Fibroblast of lung (primary cell): ENCODE data around the gene MAPKAPK3. TPM values are rescaled to one million over a fixed set of nuclear protein-coding genes. Genes with fewer than 3 reads are reported as not detected.

Source experiments
- DNase-seq, 2 donors: peaks; one replicate each; pipeline versions ENCODE4 v3.0.0 to v3.0.0-alpha.2; 2010; ENCODE audit warnings: low read depth in 2 of 2
- H2AFZ ChIP-seq: 2 replicates; pipeline ENCODE4 v1.5.1; 2012; ENCODE audit warnings: low read length, control low read depth, inconsistent platforms
- H3K27ac ChIP-seq: 2 replicates; pipeline ENCODE4 v1.5.1; 2011; ENCODE audit warnings: low read length, control low read depth; ENCODE audit not compliant: insufficient read depth
- H3K27me3 ChIP-seq: 2 replicates; pipeline ENCODE4 v1.5.1; 2011; ENCODE audit warnings: mild to moderate bottlenecking, low read length; ENCODE audit not compliant: control insufficient read depth, insufficient read depth
- H3K36me3 ChIP-seq: 2 replicates; pipeline ENCODE4 v1.5.1; 2011; ENCODE audit warnings: low read length; ENCODE audit not compliant: control insufficient read depth, insufficient read depth
- H3K4me1 ChIP-seq: 2 replicates; pipeline ENCODE4 v1.5.1; 2011; ENCODE audit warnings: low read length; ENCODE audit not compliant: control insufficient read depth, insufficient read depth; ENCODE audit errors: extremely low read depth
- H3K4me2 ChIP-seq: 2 replicates; pipeline ENCODE4 v1.5.1; 2011; ENCODE audit warnings: low read length, control low read depth; ENCODE audit not compliant: insufficient read depth; ENCODE audit errors: extremely low read depth
- H3K4me3 ChIP-seq, 4 experiments: fragments of 200-600 bp in 1 of 4; sonication (generic) in 1 of 4; replicated peaks in 1 of 4; 2 replicates each; pipeline ENCODE4 v1.5.1; 2011 to 2016; ENCODE audit warnings: low read length in 4 of 4, low read depth in 3 of 4, mild to moderate bottlenecking in 3 of 4, control low read depth in 2 of 4, inconsistent platforms in 1 of 4, mixed read lengths in 1 of 4; ENCODE audit not compliant: insufficient read depth in 1 of 4; ENCODE audit errors: control extremely low read depth in 1 of 4
- H3K79me2 ChIP-seq: 2 replicates; pipeline ENCODE4 v1.5.1; 2012; ENCODE audit warnings: mild to moderate bottlenecking, low read length, inconsistent platforms; ENCODE audit not compliant: control insufficient read depth, insufficient read depth
- H3K9ac ChIP-seq: 2 replicates; pipeline ENCODE4 v1.5.1; 2011; ENCODE audit warnings: mild to moderate bottlenecking, low read length, control low read depth; ENCODE audit not compliant: insufficient read depth
- H3K9me3 ChIP-seq: 2 replicates; pipeline ENCODE4 v1.5.1; 2012; ENCODE audit warnings: low read depth, low read length; ENCODE audit not compliant: control insufficient read depth, insufficient read depth
- H4K20me1 ChIP-seq: 2 replicates; pipeline ENCODE4 v1.5.1; 2011; ENCODE audit warnings: low read length; ENCODE audit not compliant: control insufficient read depth, insufficient read depth; ENCODE audit errors: extremely low read depth
- CTCF ChIP-seq, 2 donors: IDR thresholded peaks in 1 of 2; conservative IDR thresholded peaks in 1 of 2; 1 replicate in 1 of 2; 2 replicates in 1 of 2; pipeline ENCODE4 v1.5.1; 2011 to 2012; ENCODE audit warnings: low read length in 2 of 2, control low read depth in 1 of 2, inconsistent platforms in 1 of 2, low read depth in 1 of 2, mild to moderate bottlenecking in 1 of 2
- EZH2 ChIP-seq: IDR thresholded peaks from 2 replicates; pipeline ENCODE4 v1.5.1; 2012; ENCODE audit warnings: low read length, control low read depth, mild to moderate bottlenecking; ENCODE audit errors: missing control alignments
- polyA plus RNA-seq, 2 donors: library from polyadenylated mRNA; depleted of rRNA in 1 of 2; stranded (reverse) in 1 of 2; unstranded in 1 of 2; fragments of >200 nt; gene quantifications; 2 replicates each; pipeline ENCODE4 v1.2.1, GENCODE V29; 2011 to 2012; ENCODE audit warnings: missing spikeins in 1 of 2
- total RNA-seq: library from RNA; depleted of rRNA; stranded (reverse); fragments of >200 nt; gene quantifications from 2 replicates; pipeline ENCODE4 v1.2.1, GENCODE V29; 2014

Gene MAPKAPK3
- total and polyA plus RNA-seq, 2 donors (not counting 1 experiment from before 2014, with no cell fraction given) = 34.3 to 38.4 TPM

- Histone ChIP-seq H2AFZ (peak within 1 kb of the TSS; percentile 95), H3K4me1 (peaks cover 5% of the 10 kb centered on the region), H3K4me3 (peak within 1 kb of the TSS; percentile 89 to 99 (median 96)), H3K4me2 (peak within 1 kb of the TSS; percentile 93), H3K27ac (peak within 1 kb of the TSS; percentile 86), H3K27me3 (no peaks in the 10 kb centered on the region), H4K20me1 (no peaks in the 10 kb centered on the region), H3K36me3 (peaks cover 5% of the 10 kb centered on the region), H3K9me3 (no peaks in the 10 kb centered on the region), H3K9ac (peak within 1 kb of the TSS; percentile 85), H3K79me2 (peaks cover 7% of the 10 kb centered on the region)
- TF ChIP-seq EZH2 = no peak
- TF ChIP-seq CTCF (conservative IDR thresholded peaks at IDR 0.05 in 1 of 2, IDR thresholded peaks at IDR 0.05 in 1 of 2; ENCODE audit: low read depth in 1 of 2, low read length in 2 of 2) = no peak
- DNase-seq = peak; percentile 91 to 95
Measured at GRCh38 chr3:50568947-50569749, 47.8 kb upstream of the MAPKAPK3 start, which contains the start of gene HEMK1. Gene HEMK1, plus strand, starts transcription at chr3:50569522. Its CDS starts 1,583 bp downstream, at chr3:50571105.

- Histone ChIP-seq H2AFZ (no peak overlapping the region), H3K4me3 (peak overlapping the region in 2 of 4 experiments; percentile 95 to 98), H4K20me1 (no peaks in the 10 kb centered on the region), H3K27ac (no peak overlapping the region), H3K9ac (no peak overlapping the region), H3K4me1 (peaks cover 5% of the 10 kb centered on the region), H3K27me3 (no peaks in the 10 kb centered on the region), H3K36me3 (peaks cover 7% of the 10 kb centered on the region), H3K79me2 (peaks cover 7% of the 10 kb centered on the region), H3K4me2 (peak overlapping the region; percentile 93), H3K9me3 (no peaks in the 10 kb centered on the region)
- no peak for DNase-seq
- TF ChIP-seq EZH2 (no peak), CTCF (conservative IDR thresholded peaks at IDR 0.05 in 1 of 2, IDR thresholded peaks at IDR 0.05 in 1 of 2; ENCODE audit: low read depth in 1 of 2, low read length in 2 of 2) (no peak)
Measured at GRCh38 chr3:50570508-50571279, 46.3 kb upstream of the MAPKAPK3 start.

GRCh38 chr3:50571486-50571885 is 45.5 kb upstream of the MAPKAPK3 start:
- Histone ChIP-seq H3K4me3 (no peak overlapping the region), H2AFZ (no peak overlapping the region), H3K36me3 (peaks cover 7% of the 10 kb centered on the region), H3K79me2 (peaks cover 7% of the 10 kb centered on the region), H3K9ac (no peak overlapping the region), H3K27me3 (no peaks in the 10 kb centered on the region), H3K4me1 (peaks cover 5% of the 10 kb centered on the region), H3K27ac (no peak overlapping the region), H4K20me1 (no peaks in the 10 kb centered on the region), H3K9me3 (no peaks in the 10 kb centered on the region), H3K4me2 (no peak overlapping the region)
- TF ChIP-seq CTCF (conservative IDR thresholded peaks at IDR 0.05 in 1 of 2, IDR thresholded peaks at IDR 0.05 in 1 of 2; ENCODE audit: low read depth in 1 of 2, low read length in 2 of 2) = no peak
- TF ChIP-seq EZH2 = no peak
- no peak for DNase-seq
